A673 (cell line): ENCODE measurements around the gene PSMB9.

ENCODE experiments used
- EZH2 ChIP-seq: fragments of 200-600 bp; sonication (generic); IDR thresholded peaks from 2 replicates; pipeline ENCODE4 v1.6.1; 2017; ENCODE audit warnings: borderline replicate concordance, low read depth, mild to moderate bottlenecking, mixed read lengths, antibody characterized with exemption, low read length; ENCODE audit not compliant: poor library complexity, severe bottlenecking
- TF ChIP-seq, protein P1 (sequence below): fragments of 300-800, 200-600 bp; sonication (generic); conservative IDR thresholded peaks from 2 replicates; pipeline ENCODE4 v1.5.1; 2017; ENCODE audit warnings: low read depth, mild to moderate bottlenecking, antibody characterized with exemption, low read length, moderate library complexity, mixed read lengths

DNA sequence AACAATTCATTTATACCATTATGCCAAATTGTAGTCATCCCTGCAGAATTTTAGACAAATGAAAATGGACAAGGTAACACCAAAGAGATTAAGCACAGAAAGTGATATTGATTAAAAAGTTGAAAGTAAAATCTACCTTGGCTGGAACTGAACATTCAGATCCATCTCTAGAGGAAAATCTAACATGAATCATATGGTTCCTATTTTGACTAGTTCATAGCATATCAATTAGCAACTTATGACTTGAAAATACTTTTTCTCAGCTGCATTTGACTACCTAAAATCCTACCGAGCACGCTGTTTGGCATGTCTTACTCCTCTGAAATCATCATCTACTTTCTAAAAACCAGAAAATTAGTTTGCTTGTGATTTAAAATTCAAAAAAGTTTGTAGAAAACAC lies 22.6 kb downstream of the PSMB9 start:
- TF ChIP-seq, protein P1, sequence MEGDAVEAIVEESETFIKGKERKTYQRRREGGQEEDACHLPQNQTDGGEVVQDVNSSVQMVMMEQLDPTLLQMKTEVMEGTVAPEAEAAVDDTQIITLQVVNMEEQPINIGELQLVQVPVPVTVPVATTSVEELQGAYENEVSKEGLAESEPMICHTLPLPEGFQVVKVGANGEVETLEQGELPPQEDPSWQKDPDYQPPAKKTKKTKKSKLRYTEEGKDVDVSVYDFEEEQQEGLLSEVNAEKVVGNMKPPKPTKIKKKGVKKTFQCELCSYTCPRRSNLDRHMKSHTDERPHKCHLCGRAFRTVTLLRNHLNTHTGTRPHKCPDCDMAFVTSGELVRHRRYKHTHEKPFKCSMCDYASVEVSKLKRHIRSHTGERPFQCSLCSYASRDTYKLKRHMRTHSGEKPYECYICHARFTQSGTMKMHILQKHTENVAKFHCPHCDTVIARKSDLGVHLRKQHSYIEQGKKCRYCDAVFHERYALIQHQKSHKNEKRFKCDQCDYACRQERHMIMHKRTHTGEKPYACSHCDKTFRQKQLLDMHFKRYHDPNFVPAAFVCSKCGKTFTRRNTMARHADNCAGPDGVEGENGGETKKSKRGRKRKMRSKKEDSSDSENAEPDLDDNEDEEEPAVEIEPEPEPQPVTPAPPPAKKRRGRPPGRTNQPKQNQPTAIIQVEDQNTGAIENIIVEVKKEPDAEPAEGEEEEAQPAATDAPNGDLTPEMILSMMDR, result no peak
- TF ChIP-seq EZH2, result no peak
